HG02870 (cell line): ENCODE results near the gene ERLEC1.
"Not testable (repeated sequence)": the region's sequence is repeated elsewhere in the genome, so short reads cannot be mapped to it uniquely, and the experiment has no call there.

Experiments used
- ATAC-seq: cut with Tn5 transposase; IDR thresholded peaks from one replicate; pipeline ENCODE4 v1.9.1; 2021; ENCODE audit warnings: mild to moderate bottlenecking, moderate library complexity; ENCODE audit not compliant: unreplicated experiment

The ERLEC1 gene, protein sequence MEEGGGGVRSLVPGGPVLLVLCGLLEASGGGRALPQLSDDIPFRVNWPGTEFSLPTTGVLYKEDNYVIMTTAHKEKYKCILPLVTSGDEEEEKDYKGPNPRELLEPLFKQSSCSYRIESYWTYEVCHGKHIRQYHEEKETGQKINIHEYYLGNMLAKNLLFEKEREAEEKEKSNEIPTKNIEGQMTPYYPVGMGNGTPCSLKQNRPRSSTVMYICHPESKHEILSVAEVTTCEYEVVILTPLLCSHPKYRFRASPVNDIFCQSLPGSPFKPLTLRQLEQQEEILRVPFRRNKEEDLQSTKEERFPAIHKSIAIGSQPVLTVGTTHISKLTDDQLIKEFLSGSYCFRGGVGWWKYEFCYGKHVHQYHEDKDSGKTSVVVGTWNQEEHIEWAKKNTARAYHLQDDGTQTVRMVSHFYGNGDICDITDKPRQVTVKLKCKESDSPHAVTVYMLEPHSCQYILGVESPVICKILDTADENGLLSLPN

DNA sequence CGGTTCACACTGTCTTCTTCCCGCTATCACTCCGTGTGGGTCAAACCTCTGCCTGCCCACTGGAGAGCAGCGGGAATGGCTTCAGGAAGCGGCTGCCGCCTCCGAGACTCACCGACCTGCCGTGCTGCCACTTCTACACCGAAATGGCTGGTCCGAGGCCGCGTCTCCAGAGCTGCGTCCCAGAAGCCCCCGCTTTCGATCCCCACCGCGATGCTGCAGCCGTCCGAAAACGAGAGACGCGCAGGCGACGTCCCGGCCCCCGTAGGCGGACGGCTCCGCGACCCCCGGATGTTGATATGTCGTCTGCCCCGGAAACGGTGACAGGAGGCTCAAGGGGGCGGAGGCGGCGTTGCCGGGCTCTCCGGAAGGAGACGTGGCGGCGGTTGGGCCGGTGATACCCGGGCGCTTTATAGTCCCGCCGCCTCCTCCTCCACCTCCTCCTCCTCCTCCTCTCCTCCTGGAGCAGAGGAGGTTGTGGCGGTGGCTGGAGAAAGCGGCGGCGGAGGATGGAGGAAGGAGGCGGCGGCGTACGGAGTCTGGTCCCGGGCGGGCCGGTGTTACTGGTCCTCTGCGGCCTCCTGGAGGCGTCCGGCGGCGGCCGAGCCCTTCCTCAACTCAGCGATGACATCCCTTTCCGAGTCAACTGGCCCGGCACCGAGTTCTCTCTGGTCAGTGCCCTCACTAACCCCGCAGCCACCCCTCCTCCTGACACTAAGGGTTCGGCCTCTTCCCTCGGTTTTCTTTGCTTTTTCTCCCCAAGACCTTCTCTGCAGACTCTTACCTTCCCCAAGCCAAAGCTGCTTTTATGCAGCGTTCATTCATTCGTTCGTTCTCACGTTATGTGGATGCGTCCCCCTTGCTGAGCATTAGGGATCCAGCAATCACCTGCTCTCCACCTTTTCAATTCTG lies at the start of gene ERLEC1, which contains the start of gene ASB3:
ERLEC1 (plus strand) TSS at position 340 of the 909 bp plus-strand sequence; CDS start at position 507, 167 bp downstream.
ASB3 (minus strand) TSS at position 249 of the 909 bp plus-strand sequence. CDS start 21,381 bp downstream, outside the sequence.
- ATAC-seq = peak; percentile 93

DNA sequence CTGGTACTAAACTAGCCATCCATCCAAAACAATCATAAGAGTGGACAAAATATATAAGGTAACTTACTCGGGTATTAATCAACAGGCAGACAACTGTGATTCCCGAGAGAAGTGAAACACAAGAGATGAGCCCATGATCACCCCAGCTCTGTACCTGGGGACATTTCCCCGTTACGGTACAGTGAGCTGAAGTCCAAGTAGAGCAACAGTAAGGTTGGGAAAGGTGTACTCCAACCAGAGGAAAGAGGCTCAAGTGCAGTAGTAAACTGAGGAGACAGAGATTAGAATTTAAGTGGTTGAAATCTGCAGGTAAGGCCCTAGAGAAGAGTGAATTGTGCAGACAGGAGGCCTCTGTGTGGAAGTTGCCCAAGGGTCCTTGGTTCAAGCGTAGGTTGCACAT lies 49.8 kb upstream of the ERLEC1 start:
- ATAC-seq = no peak

DNA sequence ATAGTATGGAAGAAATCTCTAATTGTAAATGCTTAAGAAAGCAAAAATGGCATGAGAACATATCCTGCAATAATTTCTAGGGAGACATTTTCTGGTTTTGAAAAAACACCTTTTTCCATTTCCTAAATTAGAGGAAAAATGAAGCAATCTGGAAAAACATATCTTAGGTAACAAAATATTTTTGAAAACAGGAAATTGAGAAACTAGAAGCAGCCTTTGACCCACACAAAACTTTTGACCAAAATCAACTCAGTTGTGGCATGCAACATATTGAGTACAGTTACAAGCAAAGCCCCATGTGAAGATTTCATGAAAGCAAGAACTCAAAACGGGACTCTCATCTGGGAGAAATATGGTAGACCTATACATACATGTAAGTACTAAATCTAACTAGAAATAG lies 47.8 kb upstream of the ERLEC1 start:
- ATAC-seq = no peak

DNA sequence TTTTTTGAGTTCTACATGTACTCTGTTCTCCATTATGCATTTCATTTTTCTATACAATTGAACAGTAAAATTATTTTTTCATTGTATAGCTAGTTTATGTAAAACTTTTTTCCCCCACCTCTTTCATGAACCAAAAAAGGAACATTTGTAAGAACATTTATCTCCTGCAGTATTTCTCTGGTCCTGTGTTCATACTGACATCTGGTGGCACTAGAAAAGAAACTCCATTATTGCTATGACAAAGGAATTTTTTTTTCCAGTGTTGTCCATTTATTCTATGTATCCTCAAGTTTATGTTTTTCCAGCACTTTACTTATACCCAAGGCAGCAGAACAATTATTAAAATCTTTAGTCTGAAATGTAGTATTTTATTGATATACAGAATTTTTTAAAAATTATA lies 46.7 kb upstream of the ERLEC1 start:
- ATAC-seq = no peak

DNA sequence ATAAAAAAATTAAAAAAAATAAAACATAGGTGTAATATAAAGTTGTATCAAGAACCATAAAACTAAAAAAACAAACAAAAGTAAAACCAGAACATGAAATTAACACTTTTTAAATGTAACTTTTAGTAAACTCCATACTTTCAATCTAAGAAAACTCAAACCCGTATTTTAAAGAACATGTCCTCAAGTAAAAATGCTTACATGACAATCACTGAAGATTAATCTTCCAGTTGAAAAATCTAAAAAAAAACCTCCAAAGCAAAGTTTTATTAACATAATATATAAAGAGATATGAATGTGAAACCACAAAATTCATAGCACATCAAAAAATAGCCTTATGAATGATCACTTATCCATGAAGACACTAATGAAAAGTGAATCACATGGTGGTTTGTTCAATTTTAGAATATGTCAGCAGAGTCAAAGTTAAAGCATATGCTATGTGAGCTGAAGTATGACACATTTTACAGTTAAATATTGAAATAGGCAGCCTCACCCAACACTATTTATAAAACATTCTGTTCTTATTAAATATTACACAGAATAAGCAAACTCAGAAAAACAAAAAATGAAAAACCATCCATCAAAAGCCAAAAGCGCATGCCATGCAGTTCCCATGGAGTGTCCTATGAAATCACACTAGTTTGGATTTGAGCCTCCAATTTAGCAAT lies 42.3 kb upstream of the ERLEC1 start:
- ATAC-seq = no peak

DNA sequence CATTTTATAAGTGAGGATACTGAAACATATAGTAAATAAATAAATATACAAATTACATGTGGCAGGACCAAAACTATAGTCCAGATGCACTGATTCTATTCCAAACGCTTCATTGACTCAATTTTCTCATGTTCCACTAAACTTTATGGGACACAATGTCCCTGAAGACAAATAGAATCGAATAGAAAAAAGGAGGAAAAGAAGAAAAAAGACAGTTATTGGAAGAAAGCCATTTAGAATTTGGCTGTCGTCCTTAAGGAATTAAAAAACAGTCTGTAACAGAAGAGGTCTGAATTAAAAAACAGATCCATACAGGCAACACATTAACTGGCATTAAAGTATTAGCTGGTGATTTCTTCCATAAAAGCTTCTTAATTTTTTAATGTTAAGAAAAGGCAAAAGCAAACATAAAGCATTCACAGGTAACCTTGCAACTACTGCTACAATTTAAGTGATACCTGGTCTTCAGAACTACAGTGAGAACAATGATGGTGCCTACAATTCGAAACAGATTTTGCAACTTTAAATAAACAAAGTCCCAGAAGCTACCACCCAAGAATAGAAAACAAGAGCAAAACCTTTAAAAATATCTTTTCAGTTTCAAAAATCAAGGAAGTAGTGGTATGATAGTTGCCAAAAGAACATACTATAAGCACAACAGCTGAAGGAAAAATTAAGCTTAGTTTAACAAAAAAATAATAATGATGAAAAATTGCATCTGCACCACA lies 36.6 kb upstream of the ERLEC1 start:
- peak; percentile 20 for ATAC-seq

DNA sequence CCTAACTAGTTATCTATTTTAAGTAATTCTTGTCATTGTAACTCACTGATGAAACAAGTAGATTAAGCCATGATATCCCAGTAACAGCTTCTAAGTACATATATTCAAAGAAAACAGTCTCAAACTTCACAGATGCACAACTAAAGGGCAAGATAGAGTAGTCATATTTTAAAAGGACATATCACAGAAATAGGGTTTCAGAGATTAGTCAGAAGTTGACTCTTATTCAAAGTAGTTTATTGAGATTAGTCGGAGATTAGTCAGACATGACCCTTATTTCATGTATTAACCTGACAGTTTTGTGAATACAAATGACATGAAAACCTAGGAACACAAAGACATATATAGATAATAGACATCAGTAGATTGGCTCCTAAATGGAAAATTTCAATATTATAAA lies 35.1 kb upstream of the ERLEC1 start:
- peak; percentile 96 for ATAC-seq

DNA sequence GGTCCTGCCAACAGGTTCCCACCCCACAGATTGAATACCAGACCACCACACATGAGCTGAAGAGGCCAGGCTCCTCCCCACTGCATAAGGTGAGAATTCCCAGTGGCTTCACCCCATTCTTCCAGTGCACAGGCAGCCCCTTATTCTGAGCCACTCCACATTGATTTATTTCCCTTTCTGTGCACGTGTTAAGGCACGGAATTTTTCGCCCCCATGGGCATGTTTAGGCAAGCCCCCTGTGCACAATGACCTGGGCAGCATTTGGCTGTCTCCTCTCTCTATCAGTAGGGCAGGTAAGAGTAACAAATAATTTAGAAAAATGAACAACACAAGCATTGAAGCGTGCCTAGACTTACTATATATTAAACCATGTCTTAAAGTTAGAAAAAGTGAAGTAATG lies 34.5 kb upstream of the ERLEC1 start:
- no peak for ATAC-seq

DNA sequence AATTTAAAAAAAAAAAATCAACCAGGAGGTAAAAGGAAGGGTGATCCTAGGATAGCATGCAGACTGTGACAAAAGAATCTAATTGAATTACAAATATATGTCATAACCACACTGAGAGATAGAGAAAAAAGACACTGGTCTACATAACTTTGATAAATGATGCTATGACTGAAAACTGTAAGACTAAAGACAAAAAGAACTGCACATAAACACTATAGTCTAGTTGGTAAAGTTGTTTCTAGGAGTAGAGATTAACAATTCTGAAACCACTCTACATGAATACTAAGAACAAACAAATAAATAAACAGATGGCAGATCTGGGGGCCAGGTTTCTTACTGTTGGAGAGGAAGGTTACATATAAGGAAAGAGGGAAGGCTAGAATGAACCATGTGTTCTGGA lies 33.8 kb upstream of the ERLEC1 start:
- ATAC-seq = peak; percentile 34

DNA sequence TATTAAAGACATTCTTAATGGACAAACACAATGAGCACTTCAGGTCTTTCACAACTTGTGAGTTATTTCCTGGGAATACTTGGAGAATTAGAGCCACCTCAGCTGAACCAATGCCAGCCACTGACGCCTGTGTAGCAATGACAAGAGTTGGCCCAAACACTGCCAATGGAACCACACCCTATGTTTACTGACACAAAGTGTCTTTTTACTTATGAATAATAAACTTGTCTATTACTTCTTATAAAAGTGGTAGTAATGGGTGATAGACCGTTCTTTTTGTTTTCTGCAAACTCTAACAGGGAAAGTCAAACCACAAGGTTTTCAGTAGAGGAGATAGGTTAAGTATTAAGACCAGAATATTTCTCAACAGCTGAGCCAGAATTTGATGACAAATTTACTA lies 31.7 kb upstream of the ERLEC1 start:
- ATAC-seq = no peak

DNA sequence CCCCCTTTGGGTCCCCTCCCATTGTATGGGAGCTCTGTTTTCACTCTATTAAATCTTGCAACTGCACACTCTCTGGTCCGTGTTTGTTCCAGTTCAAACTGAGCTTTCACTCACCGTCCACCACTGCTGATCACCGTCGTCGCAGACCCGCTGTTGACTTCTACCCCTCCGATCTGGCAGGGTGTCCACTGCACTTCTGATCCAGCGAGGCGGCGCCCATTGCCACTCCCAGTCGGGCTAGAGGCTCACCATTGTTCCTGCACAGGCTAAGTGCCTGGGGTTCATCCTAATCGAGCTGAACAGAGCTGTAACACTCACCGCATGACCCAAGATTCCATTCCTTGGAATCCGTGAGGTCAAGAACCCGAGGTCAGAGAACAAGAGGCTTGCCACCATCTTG lies 30.2 kb upstream of the ERLEC1 start:
- no peak for ATAC-seq

DNA sequence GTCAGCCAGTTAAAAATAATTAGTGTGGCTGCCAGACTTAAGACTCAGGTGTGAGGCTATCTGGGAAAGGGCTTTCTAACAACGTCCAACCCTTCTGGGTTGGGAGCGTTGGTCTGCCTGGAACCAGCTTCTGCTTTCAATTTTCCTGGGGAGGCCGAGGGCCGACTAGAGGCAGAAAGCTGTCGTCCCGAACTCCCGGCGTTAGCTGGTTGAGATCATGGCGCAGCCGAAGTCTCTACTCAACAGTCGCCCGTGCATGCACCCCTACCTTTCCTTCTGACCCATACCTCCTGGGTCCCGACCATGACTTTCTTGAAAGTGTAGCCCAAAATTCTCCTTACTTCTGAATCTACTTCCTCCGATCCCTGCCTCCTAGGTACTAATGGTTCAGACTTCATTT lies 29.6 kb upstream of the ERLEC1 start:
- not testable (repeated sequence) for ATAC-seq

DNA sequence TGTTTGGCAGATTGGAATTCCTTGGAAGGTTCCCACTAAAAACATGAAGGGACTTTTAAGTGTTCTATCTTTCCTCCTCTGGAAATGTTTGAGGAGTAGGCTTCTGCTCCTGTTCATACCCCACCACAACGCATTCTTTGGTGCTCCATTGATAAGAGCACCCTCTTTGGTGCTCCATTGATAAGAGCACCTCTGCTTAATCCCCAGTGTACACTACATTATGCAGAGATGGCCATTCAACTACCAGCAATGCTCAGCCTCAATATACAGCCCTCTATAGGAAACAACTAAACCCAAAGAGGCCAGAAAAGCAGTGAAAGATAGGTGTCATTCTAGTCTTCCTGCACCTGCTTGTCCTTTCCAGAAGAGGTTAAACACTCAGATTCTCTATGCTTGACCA lies 21.1 kb upstream of the ERLEC1 start:
- no peak for ATAC-seq

DNA sequence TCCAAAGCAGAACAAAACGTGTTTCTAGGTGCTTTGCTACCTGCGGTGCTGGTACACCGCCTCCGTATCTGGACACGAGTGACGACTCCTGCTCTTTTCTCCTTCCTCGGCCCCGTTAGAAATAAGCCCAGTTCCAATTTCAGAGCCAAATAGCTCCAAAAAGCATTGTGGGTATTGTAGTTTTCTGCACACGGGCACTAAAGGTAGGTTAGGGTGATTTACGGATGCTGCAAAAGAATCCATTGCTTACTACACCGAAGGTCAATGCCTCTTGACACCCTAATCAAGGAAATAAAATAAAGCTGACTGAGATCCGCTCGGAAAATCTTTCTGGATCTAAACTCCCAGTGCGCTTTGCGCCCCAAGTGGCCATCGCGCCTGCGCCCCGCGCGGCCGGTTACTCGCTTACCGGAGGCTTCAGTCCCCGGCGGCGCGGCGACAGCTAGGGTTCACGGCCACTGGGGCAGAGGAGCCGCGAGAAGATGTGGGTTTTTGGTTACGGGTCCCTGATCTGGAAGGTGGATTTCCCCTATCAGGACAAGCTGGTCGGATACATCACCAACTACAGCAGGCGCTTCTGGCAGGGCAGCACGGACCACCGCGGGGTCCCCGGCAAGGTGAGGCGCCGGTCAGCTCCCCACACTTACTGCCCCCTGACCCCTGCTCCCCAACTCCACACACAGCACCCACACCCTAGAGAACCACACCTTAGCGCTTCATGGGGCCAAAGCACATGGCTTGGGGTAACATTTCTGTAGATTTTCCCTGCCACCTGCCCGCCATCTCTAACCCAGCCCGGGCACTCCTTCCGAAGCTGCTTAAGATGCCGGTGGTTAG lies 19.2 kb upstream of the ERLEC1 start, which contains the start of gene CHAC2:
CHAC2 (plus strand) TSS at position 400 of the 837 bp plus-strand sequence; CDS start at position 483, 83 bp downstream.
- peak; percentile 88 for ATAC-seq

DNA sequence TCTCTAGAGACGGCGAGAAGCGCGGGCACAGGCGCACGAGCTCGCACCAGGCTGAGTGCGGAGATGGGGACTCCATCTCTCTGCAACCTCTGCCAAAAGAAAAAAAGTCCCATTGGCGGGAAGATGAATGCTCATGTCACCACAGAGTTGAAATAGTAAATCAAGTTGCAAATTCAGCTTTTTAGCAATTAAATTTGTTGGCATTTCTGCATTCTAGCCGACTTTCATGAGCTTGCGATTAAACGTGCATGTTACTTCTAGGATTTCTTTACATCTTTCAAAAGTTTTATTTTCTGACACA lies 18.7 kb upstream of the ERLEC1 start:
- ATAC-seq = peak; percentile 38

DNA sequence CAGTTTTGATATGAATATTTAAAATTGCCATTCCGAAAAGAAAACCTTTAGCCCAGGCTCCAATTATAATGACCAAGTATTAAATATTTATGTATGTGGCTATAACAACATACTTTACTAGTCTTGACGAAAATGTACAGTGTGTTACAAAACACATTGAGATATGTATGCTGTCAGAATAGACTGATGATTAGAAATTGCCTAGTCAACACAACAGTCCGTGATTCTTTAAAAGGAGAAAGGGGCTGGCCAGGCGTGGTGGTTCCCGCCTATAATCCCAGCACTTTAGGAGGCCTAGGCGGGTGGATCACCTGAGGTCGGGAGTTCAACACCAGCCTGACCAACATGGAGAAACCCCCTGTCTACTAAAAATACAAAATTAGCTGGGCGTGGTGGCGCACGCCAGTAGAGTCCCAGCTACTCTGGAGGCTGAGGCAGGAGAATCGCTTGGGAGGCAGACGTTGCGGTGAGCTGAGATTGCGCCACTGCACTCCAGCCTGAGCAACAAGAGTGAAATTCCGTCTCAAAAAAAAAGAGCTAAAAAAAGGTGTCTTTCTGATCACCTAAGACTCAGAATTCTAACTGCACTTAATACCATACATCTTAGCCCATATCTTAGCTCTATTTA lies 17.4 kb upstream of the ERLEC1 start:
- no peak for ATAC-seq

DNA sequence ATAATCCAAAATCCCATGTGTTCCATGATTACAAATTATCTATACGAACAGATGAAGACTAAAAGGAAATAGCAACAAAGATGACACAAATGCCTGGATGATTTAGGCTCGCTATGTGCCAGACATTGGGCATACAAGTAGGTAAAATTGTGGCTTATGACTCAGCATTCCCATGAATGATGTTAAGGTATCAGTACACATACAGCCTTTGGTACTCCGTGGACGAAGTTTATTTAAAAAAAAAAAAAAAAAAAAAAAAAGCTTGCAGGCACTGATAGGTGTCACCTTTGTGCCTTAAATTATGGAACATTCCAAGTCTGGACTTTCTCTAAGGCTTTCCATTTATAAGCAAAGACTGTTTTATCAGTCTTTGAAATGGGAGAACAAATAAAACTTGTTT lies 16.6 kb upstream of the ERLEC1 start:
- no peak for ATAC-seq

DNA sequence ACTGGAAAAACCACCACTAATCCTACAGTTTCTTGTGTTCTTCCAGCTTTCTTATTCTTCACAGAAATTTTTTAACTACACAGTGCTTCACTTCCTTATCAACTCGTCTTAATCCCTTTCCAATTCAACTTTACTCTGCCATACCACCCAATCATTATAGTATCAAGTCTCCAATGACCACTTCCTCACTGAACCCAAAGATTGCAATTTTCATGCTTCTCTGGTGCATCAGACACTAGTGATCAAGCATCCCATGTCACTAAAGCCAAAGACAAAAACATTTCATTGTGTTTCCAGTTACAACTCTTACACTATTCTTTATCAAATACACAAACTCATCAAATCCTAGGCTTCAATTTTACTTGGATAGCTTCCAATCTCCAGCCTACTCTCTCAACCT lies 9.7 kb upstream of the ERLEC1 start:
- ATAC-seq = no peak

DNA sequence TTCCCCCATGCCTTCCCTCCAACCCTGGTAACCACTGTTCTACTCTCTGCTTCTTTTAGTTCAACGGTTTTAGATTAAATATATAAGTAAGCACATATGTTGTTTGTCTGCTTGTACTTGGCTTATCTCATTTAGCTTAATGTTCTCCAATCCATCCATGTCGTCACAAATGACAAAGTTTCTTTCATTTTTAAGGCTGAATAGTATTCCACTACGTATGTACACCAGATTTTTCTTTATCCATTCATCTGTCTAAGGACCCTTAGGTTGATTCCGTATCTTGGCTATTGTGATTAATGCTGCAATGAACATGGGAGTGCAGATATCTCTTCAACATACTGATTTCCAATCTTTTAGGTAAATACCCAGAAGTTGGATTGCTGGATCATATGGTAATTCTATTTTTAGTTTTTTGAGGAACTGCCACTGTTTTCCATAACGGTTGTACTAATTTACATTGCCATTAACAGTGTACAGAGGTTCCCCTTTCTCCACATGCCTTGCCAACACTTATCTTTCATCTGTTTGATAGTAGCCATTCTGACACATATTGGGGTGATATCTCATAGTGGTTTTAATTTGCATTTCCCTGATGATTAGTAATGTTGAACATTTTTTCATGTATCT lies 8.2 kb upstream of the ERLEC1 start:
- ATAC-seq = no peak
